Epidermal melanocyte (primary cell): Measurements from ENCODE around the gene EIF2S3B.
"Not testable (repeated sequence)": the region's sequence is repeated elsewhere in the genome, so short reads cannot be mapped to it uniquely, and the experiment has no call there.

Experiments used
- DNase-seq: peaks from one replicate; pipeline ENCODE4 v3.0.0; 2011; ENCODE audit warnings: low spot score; ENCODE audit not compliant: insufficient read length

EIF2S3B gene

DNA sequence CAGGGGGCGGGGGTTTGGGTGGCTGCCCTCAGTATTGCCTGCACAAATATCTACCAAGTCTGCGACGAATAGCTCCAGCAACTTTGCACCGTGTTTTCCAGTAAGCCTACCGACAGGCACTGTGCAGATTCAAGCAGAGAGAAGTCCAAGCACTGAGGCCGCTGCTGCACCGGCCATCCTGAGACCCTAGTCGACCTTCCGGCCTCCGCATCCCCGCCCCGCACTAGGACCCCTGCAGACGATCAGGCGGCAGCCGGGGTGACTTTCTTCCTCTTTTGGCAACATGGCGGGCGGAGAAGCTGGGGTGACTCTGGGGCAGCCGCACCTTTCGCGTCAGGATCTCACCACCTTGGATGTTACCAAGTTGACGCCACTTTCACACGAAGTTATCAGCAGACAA lies at the start of gene EIF2S3B:
EIF2S3B (plus strand) TSS at position 271 of the 400 bp plus-strand sequence; CDS start at position 284, 13 bp downstream.
- DNase-seq: no peak

- DNase-seq: no peak
Measured at GRCh38 chr12:10456856-10457255, 48.8 kb upstream of the EIF2S3B start.

DNA sequence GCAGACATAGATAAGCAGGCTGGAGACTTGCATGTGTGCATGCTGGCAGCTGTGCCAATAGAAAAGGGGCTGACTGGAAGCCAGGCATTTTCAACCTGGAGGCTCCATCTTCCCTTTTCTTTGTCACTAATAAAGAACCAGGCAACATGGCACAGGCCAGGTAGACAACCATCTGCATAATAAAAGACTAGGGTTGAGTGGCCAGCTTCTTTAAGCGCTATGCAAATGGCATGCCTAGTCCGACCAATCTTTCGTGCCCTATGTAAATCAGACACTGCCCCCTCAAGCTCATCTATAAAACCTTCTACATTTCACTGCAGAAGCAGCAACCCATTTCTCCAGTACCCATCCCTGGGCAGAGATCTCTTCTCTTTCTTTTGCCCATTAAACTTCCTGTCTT lies 47.9 kb upstream of the EIF2S3B start:
- DNase-seq: no peak

DNA sequence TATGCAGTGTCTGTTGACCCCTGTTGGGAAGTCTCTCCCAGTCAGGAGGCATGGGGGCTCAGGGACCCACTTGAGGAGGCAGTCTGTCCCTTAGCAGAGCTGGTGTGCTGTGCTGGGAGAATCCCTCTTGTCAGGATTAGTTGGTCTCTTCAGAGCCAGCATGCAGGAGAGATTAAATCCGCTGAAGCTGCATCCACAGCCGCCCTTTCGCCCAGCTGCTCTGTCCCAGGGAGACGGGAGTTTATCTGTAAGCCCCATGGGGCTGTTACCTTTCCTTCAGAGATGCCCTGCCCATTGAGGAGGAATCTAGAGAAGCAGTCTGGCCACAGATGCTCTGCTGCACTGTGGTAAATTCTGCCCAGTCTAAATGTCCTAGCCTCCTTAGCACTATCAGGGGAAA lies 39.4 kb upstream of the EIF2S3B start:
- DNase-seq: no peak

DNA sequence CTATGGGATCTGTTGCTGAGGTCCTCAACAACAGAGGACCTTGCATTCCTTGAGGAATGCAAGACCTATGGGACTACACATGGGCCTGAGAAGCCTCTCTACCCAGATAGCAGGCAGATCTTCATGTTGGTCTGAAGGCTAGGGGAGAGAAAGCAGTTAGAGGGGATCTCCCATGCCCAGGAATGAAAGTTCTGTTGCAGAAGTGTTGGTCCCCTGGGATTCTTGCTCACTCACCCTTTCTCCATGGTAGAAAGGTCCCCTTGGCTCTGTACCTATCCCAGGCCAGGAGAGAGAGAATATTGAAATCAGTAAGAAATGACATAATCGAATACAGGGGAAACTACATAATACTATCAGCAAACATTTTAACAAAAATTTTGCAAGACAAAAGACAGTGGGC lies 36.0 kb upstream of the EIF2S3B start:
- no peak for DNase-seq

DNA sequence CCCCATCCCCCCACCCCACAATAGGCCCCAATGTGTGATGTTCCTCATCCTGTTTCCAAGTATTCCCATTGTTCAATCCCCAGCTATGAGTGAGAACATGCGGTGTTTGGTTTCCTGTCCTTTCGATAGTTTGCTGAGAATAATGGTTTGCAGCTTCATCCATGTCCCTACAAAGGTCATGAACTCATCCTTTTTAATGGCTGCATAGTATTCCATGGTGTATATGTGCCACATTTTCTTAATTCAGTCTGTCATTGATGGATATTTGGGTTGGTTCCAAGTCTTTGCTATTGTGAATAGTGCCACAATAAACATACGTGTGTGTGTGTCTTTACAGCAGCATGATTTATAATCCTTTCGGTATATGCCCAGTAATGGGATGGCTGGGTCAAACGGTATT lies 32.9 kb upstream of the EIF2S3B start:
- DNase-seq: not testable (repeated sequence)

- DNase-seq: not testable (repeated sequence)
Measured at GRCh38 chr12:10481901-10482300, 23.8 kb upstream of the EIF2S3B start.

GRCh38 chr12:10487328-10487727 lies 18.4 kb upstream of the EIF2S3B start:
- not testable (repeated sequence) for DNase-seq

GRCh38 chr12:10491766-10492165 lies 13.9 kb upstream of the EIF2S3B start:
- no peak for DNase-seq

DNA sequence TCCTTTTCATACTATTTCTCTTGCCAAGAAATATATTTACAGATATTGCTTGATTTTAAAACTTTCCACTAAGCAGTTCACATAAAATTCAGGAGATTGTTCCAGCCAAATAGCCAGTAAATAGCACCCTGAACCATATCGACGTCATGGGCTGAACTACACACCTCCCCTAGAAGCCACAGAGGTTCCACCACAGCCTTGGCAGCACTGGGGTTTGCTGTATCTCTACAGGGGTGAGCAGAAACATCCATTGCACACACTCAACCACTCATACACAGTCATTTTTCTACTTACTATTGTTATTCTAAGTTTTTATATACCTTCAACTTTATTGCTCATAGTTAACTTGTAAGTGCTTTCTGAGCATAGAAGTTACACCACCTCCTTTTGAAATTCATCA lies 8.1 kb upstream of the EIF2S3B start:
- no peak for DNase-seq

GRCh38 chr12:10498042-10498441 lies 7.6 kb upstream of the EIF2S3B start:
- no peak for DNase-seq

DNA sequence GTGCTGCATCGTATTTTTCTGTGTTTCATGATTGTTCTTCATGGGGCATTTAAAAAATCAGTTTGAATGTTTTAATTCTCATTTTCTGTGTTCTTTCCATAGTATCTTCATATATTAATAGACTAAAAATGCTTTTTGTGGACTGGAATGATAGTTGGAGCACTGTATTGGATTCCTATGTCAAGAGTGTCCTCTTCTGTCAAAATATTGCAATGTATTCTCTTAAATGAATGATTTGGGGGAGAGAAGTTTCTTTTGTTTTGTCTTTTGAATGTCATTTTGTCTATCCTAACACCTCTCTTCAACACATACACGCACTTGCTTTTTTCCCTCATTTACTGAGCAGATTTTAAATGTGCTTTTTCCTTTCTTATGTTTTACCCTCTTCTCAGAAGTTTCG lies 4.7 kb upstream of the EIF2S3B start:
- DNase-seq: no peak

DNA sequence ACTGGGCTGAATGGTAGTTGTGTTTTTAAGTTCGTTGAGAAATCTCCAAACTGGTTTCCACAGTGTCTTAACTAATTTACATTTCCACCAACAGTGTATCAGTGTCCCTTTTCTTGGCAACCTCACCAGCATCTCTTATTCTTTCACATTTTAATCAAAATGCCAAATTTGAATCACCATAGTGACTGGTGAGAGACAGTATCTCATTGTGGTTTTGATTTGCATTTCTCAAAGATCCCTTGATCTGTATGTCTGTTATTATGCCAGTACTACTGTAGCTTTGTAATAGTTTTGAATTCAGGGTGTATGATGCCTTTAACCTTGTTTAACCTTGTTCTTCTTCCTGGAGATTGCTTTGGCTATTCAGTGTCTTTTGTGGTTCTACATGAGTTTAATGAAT lies 2.2 kb upstream of the EIF2S3B start:
- DNase-seq: no peak

DNA sequence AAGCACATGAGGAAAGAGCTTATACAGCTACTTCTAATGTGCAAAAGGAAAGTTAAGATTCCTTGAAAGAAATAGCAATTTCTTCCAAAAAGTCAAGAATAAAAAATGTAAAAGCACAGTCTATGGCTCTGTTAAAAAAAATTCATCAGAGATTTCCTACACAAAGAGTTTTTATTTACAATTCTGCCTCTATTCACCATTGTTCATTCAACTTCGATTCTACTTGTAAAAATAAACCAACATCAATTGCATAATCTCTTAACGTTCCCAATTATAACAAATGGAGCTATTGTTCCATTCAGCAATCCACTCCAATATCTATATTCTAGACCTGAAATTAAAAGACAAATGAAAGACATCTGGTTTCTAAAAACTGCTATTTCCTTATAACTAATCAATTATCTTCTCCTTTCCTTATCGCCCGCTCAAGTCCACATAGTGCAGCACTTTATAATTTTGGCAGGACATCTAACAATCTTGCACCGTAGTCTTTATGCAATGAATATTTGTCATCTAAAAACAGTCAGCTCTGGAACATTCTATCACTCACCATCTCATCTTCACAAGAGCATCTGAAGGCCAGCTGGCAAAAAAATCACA lies 6.2 kb downstream of the EIF2S3B start:
- DNase-seq: no peak

GRCh38 chr12:10512798-10513197 lies 7.1 kb downstream of the EIF2S3B start:
- no peak for DNase-seq

GRCh38 chr12:10521555-10521954 lies 15.9 kb downstream of the EIF2S3B start:
- no peak for DNase-seq

DNA sequence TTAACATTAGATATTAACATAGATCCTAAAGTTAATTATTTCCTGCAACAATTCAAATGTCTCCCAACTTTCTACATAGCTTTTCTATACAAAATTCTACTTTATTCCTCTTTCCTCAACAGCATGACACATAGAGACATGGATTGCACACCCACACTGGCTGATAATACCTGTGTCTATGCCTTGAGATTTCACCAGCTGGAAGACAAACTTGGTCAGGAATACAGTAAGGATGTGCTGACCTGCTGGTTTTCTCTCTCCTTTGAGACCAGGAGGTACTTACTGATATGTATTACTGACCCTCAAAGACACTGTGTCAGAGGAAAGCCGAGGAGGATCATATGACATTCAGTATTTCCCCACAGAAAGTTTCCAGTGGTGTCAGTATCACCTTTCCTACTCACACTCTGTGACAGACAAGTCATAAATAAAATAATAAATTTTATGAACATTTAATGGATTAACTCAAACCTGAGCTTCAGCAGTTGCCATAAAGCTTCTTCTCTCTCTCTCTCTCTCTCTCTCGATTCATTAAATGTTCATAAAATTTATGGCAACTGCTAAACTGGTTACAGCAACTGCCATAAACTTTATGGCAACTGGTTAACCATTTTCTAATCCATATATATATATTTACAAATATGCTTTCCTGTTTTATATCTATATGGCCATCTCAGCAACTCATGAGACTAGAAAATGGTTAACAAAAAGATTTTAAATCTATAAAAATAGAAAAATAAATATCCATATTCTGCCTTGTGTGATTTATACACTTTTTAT lies 22.7 kb downstream of the EIF2S3B start:
- no peak for DNase-seq

DNA sequence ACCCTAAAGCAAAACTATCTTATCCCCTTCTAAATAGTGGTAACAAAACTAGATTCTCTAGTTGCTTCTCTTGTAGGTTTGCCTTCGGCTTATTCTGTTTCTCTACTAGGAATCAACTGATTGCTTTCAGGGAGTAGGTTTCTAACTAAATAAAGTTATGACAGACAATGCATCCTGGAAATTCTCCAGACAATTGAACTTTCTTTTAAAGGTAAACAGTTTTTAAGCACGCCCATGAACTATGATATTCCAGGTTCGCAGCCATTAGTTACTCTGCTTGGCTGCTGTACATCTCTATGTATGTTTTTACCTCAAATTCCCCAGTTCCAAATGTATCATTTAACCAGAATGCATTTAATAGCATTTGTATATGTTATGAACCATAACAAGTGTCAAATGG lies 23.9 kb downstream of the EIF2S3B start:
- no peak for DNase-seq

DNA sequence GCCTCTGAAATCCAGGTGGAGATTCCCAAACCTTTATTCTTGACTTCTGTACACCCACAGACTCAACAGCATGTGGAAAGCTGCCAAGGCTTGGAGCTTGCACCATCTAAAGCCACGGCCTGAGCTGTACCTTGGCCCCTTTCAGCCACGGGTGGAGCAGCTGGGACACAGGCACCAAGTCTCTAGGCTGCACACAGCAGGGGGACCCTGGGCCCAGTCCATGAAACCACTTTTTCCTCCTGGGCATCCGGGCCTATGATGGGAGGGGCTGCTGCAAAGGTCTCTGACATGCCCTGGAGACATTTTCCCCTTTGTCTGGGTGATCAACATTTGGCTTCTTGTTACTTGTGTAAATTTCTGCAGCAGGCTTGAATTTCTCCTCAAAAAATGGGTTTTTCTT lies 32.0 kb downstream of the EIF2S3B start:
- DNase-seq: no peak

DNA sequence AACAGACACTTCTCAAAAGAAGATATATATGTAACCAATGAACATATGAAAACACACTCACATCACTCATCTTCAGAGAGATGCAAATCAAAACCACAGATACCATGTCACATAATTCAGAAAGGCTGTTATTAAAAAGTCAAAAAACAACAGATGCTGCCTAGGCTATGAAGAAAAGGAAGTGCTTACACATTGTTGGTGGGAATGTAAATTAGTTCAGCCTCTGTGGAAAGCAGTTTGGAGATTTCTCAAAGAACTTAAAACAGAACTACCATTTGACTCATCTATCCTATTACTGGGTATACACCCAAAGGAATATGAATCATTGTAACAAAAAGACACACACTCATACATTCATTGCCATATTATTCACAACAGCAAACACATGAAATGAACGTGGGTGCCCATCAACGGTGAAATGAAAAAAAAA lies 35.1 kb downstream of the EIF2S3B start:
- DNase-seq: no peak

GRCh38 chr12:10543499-10543898 lies 37.8 kb downstream of the EIF2S3B start:
- no peak for DNase-seq

DNA sequence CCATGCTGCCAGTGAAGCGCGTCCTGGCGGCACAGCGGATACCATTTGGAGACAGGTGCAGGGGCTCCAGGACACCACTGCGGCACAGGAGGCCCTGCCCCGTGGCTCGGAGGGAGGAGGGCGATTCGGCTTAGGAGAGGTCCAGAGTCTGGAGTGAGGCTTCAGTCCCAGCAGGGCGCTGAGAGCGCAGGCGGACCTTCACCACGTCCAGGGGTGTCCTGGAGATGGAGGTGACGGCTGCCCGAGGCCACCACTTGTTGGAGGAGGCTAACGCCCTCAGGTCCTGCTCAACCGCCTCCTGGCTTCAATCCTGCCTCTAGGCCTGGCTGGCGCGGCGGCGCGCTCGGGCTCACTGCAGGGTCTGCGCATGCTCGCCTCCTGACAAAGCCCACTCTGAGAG lies 45.7 kb downstream of the EIF2S3B start:
- DNase-seq: no peak

- no peak for DNase-seq
Measured at GRCh38 chr12:10553148-10553547, 47.5 kb downstream of the EIF2S3B start.
